GM23338 (cell line): ENCODE results near the gene CBFA2T3.

ENCODE experiments used
- CREB1 ChIP-seq: fragments of 250-450 bp; sonication (Bioruptor Pico); IDR thresholded peaks from 2 replicates; pipeline ENCODE4 v1.5.0; 2020; ENCODE audit warnings: low read depth, mild to moderate bottlenecking, moderate library complexity
- EZH2 ChIP-seq: fragments of 200-600 bp; sonication (generic); IDR thresholded peaks from one replicate; pipeline ENCODE4 v1.8.0; 2017; ENCODE audit warnings: antibody characterized with exemption, mild to moderate bottlenecking, low read depth; ENCODE audit not compliant: unreplicated experiment
- EZH2phosphoT487 ChIP-seq: fragments of 200-600 bp; sonication (generic); IDR thresholded peaks from one replicate; pipeline ENCODE4 v1.8.1; 2018; ENCODE audit warnings: antibody characterized with exemption; ENCODE audit not compliant: unreplicated experiment
- JUNB ChIP-seq: IDR thresholded peaks from one replicate; pipeline ENCODE4 v1.6.1; 2016; ENCODE audit warnings: antibody characterized with exemption; ENCODE audit not compliant: unreplicated experiment
- NANOG ChIP-seq: IDR thresholded peaks from 2 replicates; pipeline ENCODE4 v1.6.1; 2016; ENCODE audit warnings: antibody characterized with exemption, borderline replicate concordance
- POLR2AphosphoS5 ChIP-seq: IDR thresholded peaks from 2 replicates; pipeline ENCODE4 v1.6.1; 2016; ENCODE audit warnings: antibody characterized with exemption, low read depth
- REST ChIP-seq: IDR thresholded peaks from one replicate; pipeline ENCODE4 v1.6.1; 2018; ENCODE audit warnings: antibody characterized with exemption; ENCODE audit not compliant: unreplicated experiment
- STAT1 ChIP-seq: IDR thresholded peaks from one replicate; pipeline ENCODE4 v1.6.1; 2016; ENCODE audit warnings: antibody characterized with exemption; ENCODE audit not compliant: unreplicated experiment
- ZNF114 ChIP-seq: fragments of 250-450 bp; sonication (Bioruptor Pico); IDR thresholded peaks from 2 replicates; pipeline ENCODE4 v1.5.0; 2020; ENCODE audit warnings: mild to moderate bottlenecking, moderate library complexity
- ZNF331 ChIP-seq: fragments of 250-450 bp; sonication (Bioruptor Pico); IDR thresholded peaks from 2 replicates; pipeline ENCODE4 v1.5.0; 2020; ENCODE audit warnings: low read depth, mild to moderate bottlenecking, moderate library complexity
- ZNF462 ChIP-seq: fragments of 250-450 bp; sonication (Bioruptor Pico); IDR thresholded peaks from 2 replicates; pipeline ENCODE4 v1.5.0; 2020; ENCODE audit warnings: mild to moderate bottlenecking, moderate library complexity
- TF ChIP-seq, protein P1 (sequence below), 2 experiments: fragments of 200-600 bp in 1 of 2; sonication (generic) in 1 of 2; conservative IDR thresholded peaks; 2 replicates each; pipeline versions ENCODE4 v1.5.1 to v1.6.1; 2016 to 2017; ENCODE audit warnings: antibody characterized with exemption in 2 of 2, low read depth in 2 of 2, mild to moderate bottlenecking in 2 of 2, moderate library complexity in 1 of 2
- TF ChIP-seq, protein P2 (sequence below): IDR thresholded peaks from 2 replicates; pipeline ENCODE4 v1.6.1; 2016; ENCODE audit warnings: antibody characterized with exemption

DNA sequence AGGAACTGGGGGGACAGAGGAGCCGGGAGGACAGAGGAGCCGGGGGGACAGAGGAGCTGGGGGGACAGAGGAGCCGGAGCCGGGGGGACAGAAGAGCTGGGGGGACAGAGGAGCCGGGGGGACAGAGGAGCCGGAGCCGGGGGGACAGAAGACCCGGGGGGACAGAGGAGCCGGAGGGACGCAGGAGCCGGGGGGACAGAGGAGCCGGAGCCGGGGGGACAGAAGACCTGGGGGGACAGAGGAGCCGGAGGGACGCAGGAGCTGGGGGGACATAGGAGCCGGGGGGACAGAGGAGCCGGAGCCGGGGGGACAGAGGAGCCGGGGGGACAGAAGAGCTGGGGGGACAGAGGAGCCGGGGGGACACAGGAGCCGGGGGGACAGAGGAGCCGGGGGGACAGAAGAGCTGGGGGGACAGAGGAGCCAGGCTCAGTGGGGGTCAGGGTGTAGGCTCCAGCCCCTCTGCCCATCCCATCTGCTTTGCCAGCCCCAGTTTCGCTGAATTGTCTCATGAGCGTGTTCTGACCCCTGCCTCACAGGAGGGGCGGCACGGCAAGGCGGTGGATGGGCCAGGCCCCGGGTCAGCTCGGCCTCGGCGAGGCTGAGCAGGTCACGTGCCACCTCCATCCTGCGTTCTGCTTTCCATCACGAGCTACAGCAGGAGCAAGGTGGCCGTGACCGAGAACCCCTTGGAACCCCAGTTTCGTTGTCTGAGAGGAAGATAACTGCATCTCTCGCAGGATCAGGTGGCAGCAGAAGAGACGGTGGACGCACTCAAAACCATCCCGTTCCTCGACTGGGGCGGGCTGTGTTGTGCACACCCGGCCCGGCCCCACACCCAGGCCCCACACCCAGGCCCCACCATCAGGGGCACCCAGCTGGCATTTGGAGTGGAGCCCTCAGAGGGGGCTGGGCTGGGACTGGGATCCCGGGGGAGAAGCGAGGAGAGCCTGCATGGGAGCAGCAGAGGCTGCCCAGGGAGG, 26.1 kb upstream of the CBFA2T3 start:
- TF ChIP-seq, protein P1, sequence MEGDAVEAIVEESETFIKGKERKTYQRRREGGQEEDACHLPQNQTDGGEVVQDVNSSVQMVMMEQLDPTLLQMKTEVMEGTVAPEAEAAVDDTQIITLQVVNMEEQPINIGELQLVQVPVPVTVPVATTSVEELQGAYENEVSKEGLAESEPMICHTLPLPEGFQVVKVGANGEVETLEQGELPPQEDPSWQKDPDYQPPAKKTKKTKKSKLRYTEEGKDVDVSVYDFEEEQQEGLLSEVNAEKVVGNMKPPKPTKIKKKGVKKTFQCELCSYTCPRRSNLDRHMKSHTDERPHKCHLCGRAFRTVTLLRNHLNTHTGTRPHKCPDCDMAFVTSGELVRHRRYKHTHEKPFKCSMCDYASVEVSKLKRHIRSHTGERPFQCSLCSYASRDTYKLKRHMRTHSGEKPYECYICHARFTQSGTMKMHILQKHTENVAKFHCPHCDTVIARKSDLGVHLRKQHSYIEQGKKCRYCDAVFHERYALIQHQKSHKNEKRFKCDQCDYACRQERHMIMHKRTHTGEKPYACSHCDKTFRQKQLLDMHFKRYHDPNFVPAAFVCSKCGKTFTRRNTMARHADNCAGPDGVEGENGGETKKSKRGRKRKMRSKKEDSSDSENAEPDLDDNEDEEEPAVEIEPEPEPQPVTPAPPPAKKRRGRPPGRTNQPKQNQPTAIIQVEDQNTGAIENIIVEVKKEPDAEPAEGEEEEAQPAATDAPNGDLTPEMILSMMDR (conservative IDR thresholded peaks at IDR 0.05; ENCODE audit: low read depth in 2 of 2), result no peak
- TF ChIP-seq REST, result no peak
- TF ChIP-seq EZH2, result no peak
- TF ChIP-seq EZH2phosphoT487, result no peak
- TF ChIP-seq POLR2AphosphoS5, result no peak
- no peak for TF ChIP-seq ZNF462 (CRISPR knock-in tag)
- TF ChIP-seq CREB1 (CRISPR knock-in tag), result no peak
- TF ChIP-seq NANOG, result no peak
- no peak for TF ChIP-seq JUNB
- TF ChIP-seq, protein P2, sequence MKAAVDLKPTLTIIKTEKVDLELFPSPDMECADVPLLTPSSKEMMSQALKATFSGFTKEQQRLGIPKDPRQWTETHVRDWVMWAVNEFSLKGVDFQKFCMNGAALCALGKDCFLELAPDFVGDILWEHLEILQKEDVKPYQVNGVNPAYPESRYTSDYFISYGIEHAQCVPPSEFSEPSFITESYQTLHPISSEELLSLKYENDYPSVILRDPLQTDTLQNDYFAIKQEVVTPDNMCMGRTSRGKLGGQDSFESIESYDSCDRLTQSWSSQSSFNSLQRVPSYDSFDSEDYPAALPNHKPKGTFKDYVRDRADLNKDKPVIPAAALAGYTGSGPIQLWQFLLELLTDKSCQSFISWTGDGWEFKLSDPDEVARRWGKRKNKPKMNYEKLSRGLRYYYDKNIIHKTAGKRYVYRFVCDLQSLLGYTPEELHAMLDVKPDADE, result no peak
- no peak for TF ChIP-seq ZNF114
- no peak for TF ChIP-seq STAT1
- no peak for TF ChIP-seq ZNF331 (CRISPR knock-in tag)
